GM18508 (cell line): ENCODE data around the gene THSD4.
"Not testable (repeated sequence)": the region's sequence is repeated elsewhere in the genome, so short reads cannot be mapped to it uniquely, and the experiment has no call there.

Source experiments
- ATAC-seq: cut with Tn5 transposase; IDR thresholded peaks from one replicate; pipeline ENCODE4 v1.9.1; 2021; ENCODE audit warnings: moderate number of reproducible peaks; ENCODE audit not compliant: insufficient read depth, unreplicated experiment

The THSD4 gene

GRCh38 chr15:71143373-71144310 is 28.4 kb downstream of the THSD4 start:
- ATAC-seq = no peak

GRCh38 chr15:71145648-71146047 is 30.4 kb downstream of the THSD4 start:
- ATAC-seq = no peak

- no peak for ATAC-seq
These were observed 31.3 kb downstream of the THSD4 start for GRCh38 chr15:71146580-71146982.

GRCh38 chr15:71148048-71148447 is 32.8 kb downstream of the THSD4 start:
- ATAC-seq = no peak

GRCh38 chr15:71149646-71150557 is 34.6 kb downstream of the THSD4 start:
- no peak for ATAC-seq

- ATAC-seq = no peak
These were observed 35.8 kb downstream of the THSD4 start for GRCh38 chr15:71151081-71151480.

- ATAC-seq = no peak
These were observed 37.3 kb downstream of the THSD4 start for GRCh38 chr15:71152542-71152941.

- no peak for ATAC-seq
These were observed 38.7 kb downstream of the THSD4 start for GRCh38 chr15:71153823-71154524.

- ATAC-seq = no peak
These were observed 39.4 kb downstream of the THSD4 start for GRCh38 chr15:71154607-71155200.

- ATAC-seq = no peak
These were observed 40.3 kb downstream of the THSD4 start for GRCh38 chr15:71155534-71155933.

- ATAC-seq = no peak
These were observed 45.7 kb downstream of the THSD4 start for GRCh38 chr15:71160976-71161375.

GRCh38 chr15:71162309-71162708 is 47.0 kb downstream of the THSD4 start:
- ATAC-seq = no peak

GRCh38 chr15:71164606-71165005 is 49.3 kb downstream of the THSD4 start:
- not testable (repeated sequence) for ATAC-seq

GRCh38 chr15:71167445-71168165 is 52.3 kb downstream of the THSD4 start:
- no peak for ATAC-seq

- ATAC-seq = no peak
These were observed 53.0 kb downstream of the THSD4 start for GRCh38 chr15:71168166-71168834.

GRCh38 chr15:71170163-71170562 is 54.9 kb downstream of the THSD4 start:
- no peak for ATAC-seq

GRCh38 chr15:71171195-71171594 is 55.9 kb downstream of the THSD4 start:
- ATAC-seq = no peak

GRCh38 chr15:71174360-71174759 is 59.1 kb downstream of the THSD4 start:
- not testable (repeated sequence) for ATAC-seq
